Renal cortical epithelial cell (primary cell): Measurements from ENCODE around the gene GNAI3. TPM values are rescaled to one million over a fixed set of nuclear protein-coding genes. Genes with fewer than 3 reads are reported as not detected.

Experiments used
- DNase-seq: peaks from one replicate; pipeline ENCODE4 v3.0.0-alpha.2; 2011; ENCODE audit warnings: low read depth
- total RNA-seq: library from RNA; depleted of rRNA; stranded (reverse); fragments of >200 nt; gene quantifications from 2 replicates; pipeline ENCODE4 v1.2.3, GENCODE V29; 2014

GNAI3 gene
- total RNA-seq: 25.0 and 25.9 TPM in 2 replicates

GRCh38 chr1:109548321-109549267 is at the start of gene GNAI3:
Gene GNAI3 (plus strand): TSS chr1:109548615. CDS start chr1:109548721, 106 bp downstream.
- peak; percentile 89 for DNase-seq

- DNase-seq: no peak
These were observed 49.3 kb upstream of the GNAI3 start for GRCh38 chr1:109499081-109499480.

GRCh38 chr1:109499661-109500536 is 48.5 kb upstream of the GNAI3 start:
- peak; percentile 94 for DNase-seq

- peak; percentile 16 for DNase-seq
These were observed 47.5 kb upstream of the GNAI3 start for GRCh38 chr1:109500941-109501381.

- DNase-seq: no peak
These were observed 46.6 kb upstream of the GNAI3 start for GRCh38 chr1:109501644-109502363.

- DNase-seq: no peak
These were observed 46.0 kb upstream of the GNAI3 start for GRCh38 chr1:109502364-109502851.

GRCh38 chr1:109503935-109504334 is 44.5 kb upstream of the GNAI3 start:
- DNase-seq: no peak

- DNase-seq: no peak
These were observed 43.4 kb upstream of the GNAI3 start for GRCh38 chr1:109504974-109505373.

- DNase-seq: no peak
These were observed 40.2 kb upstream of the GNAI3 start for GRCh38 chr1:109508001-109508872.

- DNase-seq: no peak
These were observed 39.6 kb upstream of the GNAI3 start for GRCh38 chr1:109508873-109509175.

GRCh38 chr1:109509176-109510134 is 39.0 kb upstream of the GNAI3 start, which contains the start of gene AMIGO1:
Gene AMIGO1 (minus strand): TSS chr1:109509727. CDS start chr1:109508912, 815 bp downstream.
- DNase-seq: peak; percentile 21

GRCh38 chr1:109513110-109513710 is 35.2 kb upstream of the GNAI3 start:
- no peak for DNase-seq

GRCh38 chr1:109514846-109515245 is 33.6 kb upstream of the GNAI3 start:
- DNase-seq: peak; percentile 38

GRCh38 chr1:109516872-109517271 is 31.5 kb upstream of the GNAI3 start:
- peak; percentile 91 for DNase-seq

GRCh38 chr1:109517337-109517736 is 31.1 kb upstream of the GNAI3 start:
- no peak for DNase-seq

GRCh38 chr1:109521002-109521951 is 27.1 kb upstream of the GNAI3 start:
- DNase-seq: no peak

- DNase-seq: no peak
These were observed 26.4 kb upstream of the GNAI3 start for GRCh38 chr1:109522026-109522425.

GRCh38 chr1:109523706-109524105 is 24.7 kb upstream of the GNAI3 start:
- DNase-seq: no peak
